NCI-H2171 treated with DMSO at 0.1 percent for 48 hours (cell line): ENCODE data around the gene RTF2.

Experiments used
- DNase-seq: peaks from one replicate; lab custom pipeline; 2025; lab: John Stamatoyannopoulos, UW

The RTF2 gene

GRCh38 chr20:56438284-56438683 lies 30.1 kb upstream of the RTF2 start:
- DNase-seq = no peak

- no peak for DNase-seq
These were observed 28.6 kb upstream of the RTF2 start for GRCh38 chr20:56439771-56440291.

GRCh38 chr20:56440346-56441007 lies 27.9 kb upstream of the RTF2 start:
- no peak for DNase-seq

- no peak for DNase-seq
These were observed 25.8 kb upstream of the RTF2 start for GRCh38 chr20:56442389-56443365.

GRCh38 chr20:56443654-56444540 lies 24.5 kb upstream of the RTF2 start:
- DNase-seq = no peak

- no peak for DNase-seq
These were observed 23.3 kb upstream of the RTF2 start for GRCh38 chr20:56445130-56445529.

- DNase-seq = no peak
These were observed 22.9 kb upstream of the RTF2 start for GRCh38 chr20:56445540-56445939.

GRCh38 chr20:56447227-56447626 lies 21.2 kb upstream of the RTF2 start:
- no peak for DNase-seq

- DNase-seq = no peak
These were observed 19.0 kb upstream of the RTF2 start for GRCh38 chr20:56449459-56449858.

- no peak for DNase-seq
These were observed 17.2 kb upstream of the RTF2 start for GRCh38 chr20:56451056-56451765.

- DNase-seq = no peak
These were observed 15.1 kb upstream of the RTF2 start for GRCh38 chr20:56453352-56453751.

GRCh38 chr20:56454754-56455153 lies 13.7 kb upstream of the RTF2 start:
- no peak for DNase-seq

- DNase-seq = no peak
These were observed 10.1 kb upstream of the RTF2 start for GRCh38 chr20:56458206-56458821.

- no peak for DNase-seq
These were observed 8.0 kb upstream of the RTF2 start for GRCh38 chr20:56460459-56460858.

- no peak for DNase-seq
These were observed 6.9 kb upstream of the RTF2 start for GRCh38 chr20:56461576-56461975.

GRCh38 chr20:56463428-56463827 lies 5.0 kb upstream of the RTF2 start:
- no peak for DNase-seq

- no peak for DNase-seq
These were observed 2.4 kb upstream of the RTF2 start for GRCh38 chr20:56465997-56466396.

- DNase-seq = no peak
These were observed 485 bp upstream of the RTF2 start for GRCh38 chr20:56467968-56468315.

GRCh38 chr20:56469077-56469449 lies 636 bp downstream of the RTF2 start:
- DNase-seq = no peak

- DNase-seq = no peak
These were observed 15.5 kb downstream of the RTF2 start for GRCh38 chr20:56483970-56484369.

- no peak for DNase-seq
These were observed 18.8 kb downstream of the RTF2 start for GRCh38 chr20:56487216-56487615.
